PC-9 (cell line): ENCODE results near the gene KCNA1. TPM values are rescaled to one million over a fixed set of nuclear protein-coding genes. Genes with fewer than 3 reads are reported as not detected.

Source experiments
- BruUV-seq: library from RNA; stranded (reverse); fragments of 400-500 nt; replicated peaks from 2 replicates; lab custom pipeline; 2021; lab: Mats Ljungman, UMichigan
- CTCF ChIA-PET: fragments of 300-600 bp; sonication (Branson Sonifier 250); formaldehyde crosslinking; loops from one replicate; lab custom pipeline; 2022; ENCODE audit warnings: antibody characterized with exemption; lab: Charles Lee
- POLR2A ChIA-PET: fragments of 300-600 bp; sonication (Branson Sonifier 250); formaldehyde crosslinking; loops from one replicate; lab custom pipeline; 2022; ENCODE audit warnings: antibody characterized with exemption; ENCODE audit not compliant: unreplicated experiment; lab: Charles Lee
- DNase-seq, 2 experiments: peaks; one replicate each; pipeline versions ENCODE4 v3.0.0 to v3.0.0-alpha.2; 2015 to 2022; ENCODE audit warnings: mixed read lengths in 1 of 2
- H2AFZ ChIP-seq: fragments of 200-600 bp; sonication (generic); 2 replicates; pipeline ENCODE4 v1.8.1; 2017; ENCODE audit warnings: antibody characterized with exemption
- H3F3A ChIP-seq: fragments of 200-600 bp; sonication (generic); 2 replicates; pipeline ENCODE4 v1.8.1; 2017; ENCODE audit warnings: antibody characterized with exemption, mild to moderate bottlenecking, low read depth; ENCODE audit not compliant: insufficient read depth
- H3K27ac ChIP-seq: fragments of 200-600 bp; sonication (generic); 2 replicates; pipeline ENCODE4 v1.6.1; 2016; ENCODE audit warnings: mixed run types
- H3K27me3 ChIP-seq: fragments of 200-600 bp; sonication (generic); 2 replicates; pipeline ENCODE4 v1.6.1; 2016; ENCODE audit warnings: low read depth, mixed run types; ENCODE audit not compliant: insufficient read depth
- H3K36me3 ChIP-seq: fragments of 200-600 bp; sonication (generic); 2 replicates; pipeline ENCODE4 v1.6.1; 2016; ENCODE audit warnings: low read depth, mixed run types
- H3K4me1 ChIP-seq: fragments of 200-600 bp; sonication (generic); replicated peaks from 2 replicates; pipeline ENCODE4 v1.6.1; 2016; ENCODE audit warnings: mixed run types; ENCODE audit not compliant: insufficient read depth
- H3K4me2 ChIP-seq: fragments of 200-600 bp; sonication (generic); 2 replicates; pipeline ENCODE4 v1.6.1; 2017; ENCODE audit warnings: mixed run types
- H3K4me3 ChIP-seq: fragments of 200-600 bp; sonication (generic); 2 replicates; pipeline ENCODE4 v1.6.1; 2016; ENCODE audit warnings: mixed run types
- H3K79me2 ChIP-seq: fragments of 200-600 bp; sonication (generic); 2 replicates; pipeline ENCODE4 v1.6.1; 2017; ENCODE audit warnings: low read depth, mixed run types
- H3K9me2 ChIP-seq: fragments of 200-600 bp; sonication (generic); 2 replicates; pipeline ENCODE4 v1.8.1; 2017; ENCODE audit warnings: mild to moderate bottlenecking; ENCODE audit not compliant: insufficient read depth
- H3K9me3 ChIP-seq: fragments of 200-600 bp; sonication (generic); 2 replicates; pipeline ENCODE4 v1.8.1; 2016; ENCODE audit warnings: low read depth; ENCODE audit not compliant: insufficient read depth
- H4K20me1 ChIP-seq: fragments of 200-600 bp; sonication (generic); 2 replicates; pipeline ENCODE4 v1.8.1; 2017; ENCODE audit not compliant: insufficient read depth
- CTCF ChIP-seq: fragments of 200-600 bp; sonication (generic); conservative IDR thresholded peaks from 2 replicates; pipeline ENCODE4 v1.6.1; 2017; ENCODE audit warnings: mixed run types, antibody characterized with exemption, mild to moderate bottlenecking, moderate library complexity
- EZH2 ChIP-seq: fragments of 200-600 bp; sonication (generic); IDR thresholded peaks from 2 replicates; pipeline ENCODE4 v1.8.0; 2017; ENCODE audit warnings: antibody characterized with exemption, low read depth
- intact Hi-C: fragments of 100-400 bp; cut with micrococcal nuclease; formaldehyde crosslinking; loops from one replicate; pipeline ENCODE4 v1.10.0; 2022; ENCODE audit not compliant: unreplicated experiment
- total RNA-seq: library from RNA; stranded (reverse); gene quantifications from 2 replicates; pipeline ENCODE4 v1.2.3, GENCODE V29; 2021

The KCNA1 gene
- total RNA-seq, 1 experiment from 2014 or later: not detected

DNA sequence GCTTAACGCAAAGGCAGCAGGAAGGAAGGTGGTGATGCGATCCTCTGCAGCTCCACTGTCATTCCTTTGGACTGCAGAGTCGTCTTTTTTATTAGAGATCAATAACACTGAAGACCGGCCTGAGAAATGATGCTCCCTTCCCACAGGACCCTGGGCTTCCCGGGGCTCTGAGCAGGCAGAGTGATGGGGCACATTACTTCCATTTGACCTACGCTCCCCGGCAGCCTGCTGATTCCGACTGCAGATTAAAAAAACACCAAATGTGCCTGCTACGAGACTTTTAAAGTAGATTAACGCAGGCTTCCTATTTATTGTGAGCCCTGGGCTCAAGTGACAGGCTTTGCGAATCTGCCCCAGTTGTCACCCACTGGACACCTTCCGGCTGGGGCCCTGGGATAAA lies 37.5 kb downstream of the KCNA1 start:
- Histone ChIP-seq H3K27me3 (peaks cover 89% of the 10 kb centered on the region), H3K9me3 (no peaks in the 10 kb centered on the region), H3K9me2 (no peaks in the 10 kb centered on the region), H4K20me1 (0 out of 2 replicates have a peak, but pooled peaks cover 3% of the 10 kb centered on the region), H3K4me1 (no peaks in the 10 kb centered on the region), H3K4me3 (no peak overlapping the region), H3K79me2 (no peaks in the 10 kb centered on the region), H3K27ac (no peak overlapping the region), H2AFZ (no peak overlapping the region), H3K4me2 (no peak overlapping the region), H3K36me3 (no peaks in the 10 kb centered on the region), H3F3A (no peaks in the 10 kb centered on the region)
- ChIA-PET POLR2A (no interaction called here), CTCF (no interaction called here)
- TF ChIP-seq EZH2: no peak
- TF ChIP-seq CTCF: no peak
- no peak for DNase-seq
- intact Hi-C loops: no loop called here
- BruUV-seq: no TSS peak

DNA sequence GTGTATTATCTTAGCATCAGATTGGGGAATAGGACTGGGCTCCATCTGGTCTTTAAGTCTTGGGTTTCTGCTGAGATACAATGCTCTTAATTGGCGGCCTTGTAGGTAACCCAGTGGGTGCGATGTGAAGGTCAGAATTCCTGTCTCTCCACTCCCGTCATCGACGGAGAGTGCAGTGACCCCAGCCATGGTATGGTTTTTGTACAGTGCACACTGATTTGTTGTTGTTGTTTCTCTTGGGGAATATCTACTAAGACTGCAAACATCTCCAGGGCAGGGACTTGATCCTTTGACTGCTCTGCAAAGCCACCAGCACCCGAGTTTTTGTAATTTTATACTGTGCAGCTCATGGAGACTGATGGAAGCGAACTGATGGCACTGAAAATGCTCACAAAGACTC lies 41.4 kb downstream of the KCNA1 start:
- Histone ChIP-seq H3K9me2 (no peaks in the 10 kb centered on the region), H3K4me2 (no peak overlapping the region), H3K27ac (no peak overlapping the region), H3F3A (no peaks in the 10 kb centered on the region), H3K36me3 (no peaks in the 10 kb centered on the region), H3K9me3 (no peaks in the 10 kb centered on the region), H2AFZ (peak overlapping the region; percentile 35; the same call in 1 of the 2 replicates), H3K4me1 (no peaks in the 10 kb centered on the region), H4K20me1 (0 out of 2 replicates have a peak, but pooled peaks cover 3% of the 10 kb centered on the region), H3K4me3 (no peak overlapping the region), H3K79me2 (no peaks in the 10 kb centered on the region), H3K27me3 (peaks cover 82% of the 10 kb centered on the region)
- no TSS peak for BruUV-seq
- peak; percentile 18; the same call in 1 of the 2 replicates for TF ChIP-seq EZH2
- TF ChIP-seq CTCF: no peak
- ChIA-PET CTCF (no interaction called here), POLR2A (no interaction called here)
- intact Hi-C loops: no loop called here
- no peak for DNase-seq

- Histone ChIP-seq H3K4me2 (no peak overlapping the region), H3K27ac (no peak overlapping the region), H3K4me3 (no peak overlapping the region), H3K79me2 (no peaks in the 10 kb centered on the region), H2AFZ (no peak overlapping the region), H3K9me3 (no peaks in the 10 kb centered on the region), H3F3A (no peaks in the 10 kb centered on the region), H3K36me3 (no peaks in the 10 kb centered on the region), H4K20me1 (0 out of 2 replicates have a peak, but pooled peaks cover 3% of the 10 kb centered on the region), H3K4me1 (no peaks in the 10 kb centered on the region), H3K9me2 (no peaks in the 10 kb centered on the region), H3K27me3 (peaks cover 81% of the 10 kb centered on the region)
- POLR2A ChIA-PET: no interaction called here
- no peak for DNase-seq
- intact Hi-C loops: no loop called here
- TF ChIP-seq EZH2: no peak
- TF ChIP-seq CTCF: no peak
- CTCF ChIA-PET: no interaction called here
- BruUV-seq: no TSS peak
These were observed 41.9 kb downstream of the KCNA1 start for GRCh38 chr12:4951601-4952000.
